Panc1 (cell line): ENCODE data around the gene ANTXR1. TPM values are rescaled to one million over a fixed set of nuclear protein-coding genes. Genes with fewer than 3 reads are reported as not detected.

ENCODE experiments used
- ATAC-seq: fragments of 200-7000 bp; cut with Tn5 transposase; 2 replicates; pipeline ENCODE4 v1.9.1; 2020; ENCODE audit warnings: mild to moderate bottlenecking, moderate library complexity
- BruUV-seq: library from RNA; stranded (reverse); fragments of 400-500 nt; replicated peaks from 2 replicates; lab custom pipeline; 2021; lab: Mats Ljungman, UMichigan
- CTCF ChIA-PET: fragments of 300-600 bp; sonication (Branson Sonifier 250); formaldehyde crosslinking; loops from one replicate; lab custom pipeline; 2022; ENCODE audit warnings: antibody characterized with exemption; lab: Charles Lee
- POLR2A ChIA-PET: fragments of 300-600 bp; sonication (Branson Sonifier 250); formaldehyde crosslinking; loops from one replicate; lab custom pipeline; 2022; ENCODE audit warnings: antibody characterized with exemption; lab: Charles Lee
- DNase-seq: peaks from one replicate; pipeline ENCODE4 v3.0.0-alpha.2; 2010; ENCODE audit warnings: low read depth, low spot score
- H3K27ac ChIP-seq: 2 replicates; pipeline ENCODE4 v1.5.1; 2011; ENCODE audit warnings: mild to moderate bottlenecking, low read length, inconsistent platforms
- H3K27me3 ChIP-seq: fragments of 200-500 bp; sonication (Bioruptor generic); 2 replicates; pipeline ENCODE4 v1.6.0; 2014; ENCODE audit warnings: low read length, inconsistent platforms; ENCODE audit not compliant: control insufficient read depth, insufficient read depth
- H3K36me3 ChIP-seq: fragments of 200-500 bp; sonication (Bioruptor generic); 2 replicates; pipeline ENCODE4 v1.5.1; 2014; ENCODE audit warnings: inconsistent platforms, mild to moderate bottlenecking, low read length, moderate library complexity; ENCODE audit not compliant: control insufficient read depth, insufficient read depth
- H3K4me1 ChIP-seq: 2 replicates; pipeline ENCODE4 v1.5.1; 2011; ENCODE audit warnings: inconsistent platforms, mild to moderate bottlenecking, low read length, moderate library complexity; ENCODE audit not compliant: control insufficient read depth, insufficient read depth
- H3K4me3 ChIP-seq, 2 experiments: 2 replicates each; pipeline ENCODE4 v1.5.1; 2011 to 2012; ENCODE audit warnings: low read depth in 2 of 2, low read length in 2 of 2, mild to moderate bottlenecking in 2 of 2, inconsistent platforms in 1 of 2, moderate library complexity in 1 of 2
- H3K9me3 ChIP-seq: fragments of 200-500 bp; sonication (Bioruptor generic); 2 replicates; pipeline ENCODE4 v1.5.1; 2014; ENCODE audit warnings: low read depth, mild to moderate bottlenecking, inconsistent platforms, low read length, moderate library complexity; ENCODE audit not compliant: control insufficient read depth, insufficient read depth
- POLR2AphosphoS5 ChIP-seq: IDR thresholded peaks from 2 replicates; pipeline ENCODE4 v1.6.1; 2012; ENCODE audit warnings: mild to moderate bottlenecking, low read depth, low read length, moderate library complexity
- SIN3A ChIP-seq: IDR thresholded peaks from 2 replicates; pipeline ENCODE4 v1.6.1; 2012; ENCODE audit warnings: low read depth, mild to moderate bottlenecking, low read length, moderate library complexity, borderline replicate concordance; ENCODE audit not compliant: insufficient read depth
- TCF7L2 ChIP-seq: IDR thresholded peaks from 2 replicates; pipeline ENCODE4 v1.6.1; 2011; ENCODE audit warnings: mild to moderate bottlenecking, low read depth, low read length, inconsistent platforms
- in situ Hi-C: cut with HindIII; loops from 2 replicates; pipeline ENCODE4 v1.10.0; 2016; ENCODE audit warnings: low sequenced_read_pairs, low pct_unique_long_range_greater_than_20kb
- intact Hi-C: fragments of 100-400 bp; cut with micrococcal nuclease; formaldehyde crosslinking; loops from one replicate; pipeline ENCODE4 v1.10.0; 2022; ENCODE audit not compliant: unreplicated experiment
- total RNA-seq: library from RNA; stranded (reverse); gene quantifications from one replicate; pipeline ENCODE4 v1.2.1, GENCODE V29; 2021; ENCODE audit not compliant: unreplicated experiment
- TF ChIP-seq, protein P1 (sequence below), 2 experiments: IDR thresholded peaks; 2 replicates each; pipeline ENCODE4 v1.6.1; 2011 to 2012; ENCODE audit warnings: low read depth in 2 of 2, control low read depth in 1 of 2, low read length in 1 of 2, mild to moderate bottlenecking in 1 of 2, moderate library complexity in 1 of 2; ENCODE audit not compliant: insufficient read depth in 1 of 2
- TF ChIP-seq, protein P2 (sequence below): fragments of 450-650 bp; IDR thresholded peaks from 2 replicates; pipeline ENCODE4 v1.5.1; 2017; ENCODE audit warnings: mild to moderate bottlenecking

ANTXR1 gene
- total RNA-seq, 1 experiment from 2014 or later, result 132 TPM

DNA sequence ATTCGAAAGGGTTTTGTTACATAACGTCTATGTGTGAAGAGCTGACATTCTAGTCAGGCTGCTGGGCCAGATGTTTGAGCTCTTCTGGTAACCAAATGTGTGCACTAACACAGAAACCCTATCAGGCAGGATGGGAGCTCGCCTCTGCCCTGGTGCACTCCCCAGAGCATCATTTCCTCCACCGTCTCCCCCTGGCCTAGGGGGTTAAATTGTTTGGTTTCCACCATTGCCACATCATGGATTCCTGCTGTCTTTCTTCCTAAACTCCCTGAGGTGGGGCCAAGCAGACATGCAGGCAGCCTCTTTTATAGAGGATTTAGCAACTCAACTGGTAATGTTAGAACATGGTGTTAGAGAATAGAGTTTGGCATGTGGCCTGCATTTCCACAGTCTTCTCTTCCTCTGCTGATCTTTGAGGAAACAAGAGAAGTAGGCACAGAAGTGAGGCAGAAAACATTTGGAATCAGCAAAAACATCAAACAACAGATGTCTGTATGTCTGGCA, 87.3 kb downstream of the ANTXR1 start:
- H3K36me3 ChIP-seq, result peaks cover 5% of the 10 kb centered on the region; the same call in 1 of the 2 replicates
- H3K4me1 ChIP-seq, result peaks cover 4% of the 10 kb centered on the region; the same call in 1 of the 2 replicates
- in situ Hi-C loops, result no loop called here
- ChIA-PET CTCF (no interaction called here), POLR2A (no interaction called here)
- no peak for ATAC-seq
- intact Hi-C loops, result no loop called here
- H3K27me3 ChIP-seq, result no peaks in the 10 kb centered on the region
- TF ChIP-seq SIN3A (no peak), POLR2AphosphoS5 (no peak), TCF7L2 (no peak)
- TF ChIP-seq, protein P1, sequence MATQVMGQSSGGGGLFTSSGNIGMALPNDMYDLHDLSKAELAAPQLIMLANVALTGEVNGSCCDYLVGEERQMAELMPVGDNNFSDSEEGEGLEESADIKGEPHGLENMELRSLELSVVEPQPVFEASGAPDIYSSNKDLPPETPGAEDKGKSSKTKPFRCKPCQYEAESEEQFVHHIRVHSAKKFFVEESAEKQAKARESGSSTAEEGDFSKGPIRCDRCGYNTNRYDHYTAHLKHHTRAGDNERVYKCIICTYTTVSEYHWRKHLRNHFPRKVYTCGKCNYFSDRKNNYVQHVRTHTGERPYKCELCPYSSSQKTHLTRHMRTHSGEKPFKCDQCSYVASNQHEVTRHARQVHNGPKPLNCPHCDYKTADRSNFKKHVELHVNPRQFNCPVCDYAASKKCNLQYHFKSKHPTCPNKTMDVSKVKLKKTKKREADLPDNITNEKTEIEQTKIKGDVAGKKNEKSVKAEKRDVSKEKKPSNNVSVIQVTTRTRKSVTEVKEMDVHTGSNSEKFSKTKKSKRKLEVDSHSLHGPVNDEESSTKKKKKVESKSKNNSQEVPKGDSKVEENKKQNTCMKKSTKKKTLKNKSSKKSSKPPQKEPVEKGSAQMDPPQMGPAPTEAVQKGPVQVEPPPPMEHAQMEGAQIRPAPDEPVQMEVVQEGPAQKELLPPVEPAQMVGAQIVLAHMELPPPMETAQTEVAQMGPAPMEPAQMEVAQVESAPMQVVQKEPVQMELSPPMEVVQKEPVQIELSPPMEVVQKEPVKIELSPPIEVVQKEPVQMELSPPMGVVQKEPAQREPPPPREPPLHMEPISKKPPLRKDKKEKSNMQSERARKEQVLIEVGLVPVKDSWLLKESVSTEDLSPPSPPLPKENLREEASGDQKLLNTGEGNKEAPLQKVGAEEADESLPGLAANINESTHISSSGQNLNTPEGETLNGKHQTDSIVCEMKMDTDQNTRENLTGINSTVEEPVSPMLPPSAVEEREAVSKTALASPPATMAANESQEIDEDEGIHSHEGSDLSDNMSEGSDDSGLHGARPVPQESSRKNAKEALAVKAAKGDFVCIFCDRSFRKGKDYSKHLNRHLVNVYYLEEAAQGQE (IDR thresholded peaks at IDR 0.05; ENCODE audit: insufficient read depth in 1 of 2, low read depth in 2 of 2, low read length in 1 of 2), result no peak
- TF ChIP-seq, protein P2, sequence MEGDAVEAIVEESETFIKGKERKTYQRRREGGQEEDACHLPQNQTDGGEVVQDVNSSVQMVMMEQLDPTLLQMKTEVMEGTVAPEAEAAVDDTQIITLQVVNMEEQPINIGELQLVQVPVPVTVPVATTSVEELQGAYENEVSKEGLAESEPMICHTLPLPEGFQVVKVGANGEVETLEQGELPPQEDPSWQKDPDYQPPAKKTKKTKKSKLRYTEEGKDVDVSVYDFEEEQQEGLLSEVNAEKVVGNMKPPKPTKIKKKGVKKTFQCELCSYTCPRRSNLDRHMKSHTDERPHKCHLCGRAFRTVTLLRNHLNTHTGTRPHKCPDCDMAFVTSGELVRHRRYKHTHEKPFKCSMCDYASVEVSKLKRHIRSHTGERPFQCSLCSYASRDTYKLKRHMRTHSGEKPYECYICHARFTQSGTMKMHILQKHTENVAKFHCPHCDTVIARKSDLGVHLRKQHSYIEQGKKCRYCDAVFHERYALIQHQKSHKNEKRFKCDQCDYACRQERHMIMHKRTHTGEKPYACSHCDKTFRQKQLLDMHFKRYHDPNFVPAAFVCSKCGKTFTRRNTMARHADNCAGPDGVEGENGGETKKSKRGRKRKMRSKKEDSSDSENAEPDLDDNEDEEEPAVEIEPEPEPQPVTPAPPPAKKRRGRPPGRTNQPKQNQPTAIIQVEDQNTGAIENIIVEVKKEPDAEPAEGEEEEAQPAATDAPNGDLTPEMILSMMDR, result no peak
- no peaks in the 10 kb centered on the region for H3K9me3 ChIP-seq
- H3K4me3 ChIP-seq, result no peak overlapping the region
- BruUV-seq, result no TSS peak
- no peak for DNase-seq
- H3K27ac ChIP-seq, result no peak overlapping the region

- POLR2A ChIA-PET, result no interaction called here
- TF ChIP-seq, protein P1 (IDR thresholded peaks at IDR 0.05; ENCODE audit: insufficient read depth in 1 of 2, low read depth in 2 of 2, low read length in 1 of 2), result no peak
- TF ChIP-seq, protein P2, result no peak
- TF ChIP-seq TCF7L2, result no peak
- TF ChIP-seq SIN3A, result no peak
- no peak for TF ChIP-seq POLR2AphosphoS5
- H3K4me1 ChIP-seq, result peaks cover under 1% of the 10 kb centered on the region; the same call in 1 of the 2 replicates
- H3K36me3 ChIP-seq, result peaks cover 5% of the 10 kb centered on the region; the same call in 1 of the 2 replicates
- intact Hi-C loops (no loop called here), in situ Hi-C loops (no loop called here)
- ATAC-seq (no peak), DNase-seq (no peak)
- H3K27ac ChIP-seq, result no peak overlapping the region
- H3K4me3 ChIP-seq, result no peak overlapping the region
- CTCF ChIA-PET, result no interaction called here
- no TSS peak for BruUV-seq
- H3K9me3 ChIP-seq, result no peaks in the 10 kb centered on the region
- no peaks in the 10 kb centered on the region for H3K27me3 ChIP-seq
These were observed 89.1 kb downstream of the ANTXR1 start for GRCh38 chr2:69102041-69102593.
